Medulla oblongata (tissue), 1 donor: Measurements from ENCODE around the gene FURIN.
"Not testable (repeated sequence)": the region's sequence is repeated elsewhere in the genome, so short reads cannot be mapped to it uniquely, and the experiment has no call there.

Experiments used
- DNase-seq: peaks from one replicate; pipeline ENCODE4 v3.0.0-alpha.2; 2015; ENCODE audit errors: extremely low spot score

The FURIN gene

DNA sequence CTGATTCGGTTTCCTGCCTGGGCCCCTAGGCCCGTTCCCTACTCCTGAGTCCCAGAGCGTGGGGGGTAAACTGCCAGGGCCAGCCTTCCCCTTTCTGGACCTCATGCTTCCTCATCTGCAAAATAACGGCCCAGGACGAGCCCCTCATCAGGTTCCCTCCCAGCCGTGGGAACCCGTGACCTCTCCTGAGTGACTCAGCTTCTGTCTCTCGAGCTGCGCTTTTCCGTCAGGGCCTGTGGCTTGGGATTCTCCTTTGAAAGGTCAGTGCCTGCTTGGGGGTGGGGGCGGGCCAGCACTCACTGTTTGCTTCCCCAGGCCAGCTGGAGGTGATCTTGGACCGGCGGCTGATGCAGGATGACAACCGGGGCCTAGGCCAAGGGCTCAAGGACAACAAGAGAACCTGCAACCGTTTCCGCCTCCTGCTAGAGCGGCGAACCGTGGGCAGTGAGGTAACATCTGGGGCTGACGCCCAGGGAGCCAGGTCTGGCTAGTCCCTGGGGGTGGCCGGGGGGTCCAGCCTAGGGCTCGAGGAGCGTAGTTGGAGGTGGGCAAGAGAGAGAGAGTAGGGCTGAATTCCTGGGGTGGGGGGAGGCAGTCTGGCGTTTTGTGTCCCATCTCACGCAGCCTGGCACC is 47.5 kb downstream of the FURIN start:
- peak; percentile 65 for DNase-seq

DNA sequence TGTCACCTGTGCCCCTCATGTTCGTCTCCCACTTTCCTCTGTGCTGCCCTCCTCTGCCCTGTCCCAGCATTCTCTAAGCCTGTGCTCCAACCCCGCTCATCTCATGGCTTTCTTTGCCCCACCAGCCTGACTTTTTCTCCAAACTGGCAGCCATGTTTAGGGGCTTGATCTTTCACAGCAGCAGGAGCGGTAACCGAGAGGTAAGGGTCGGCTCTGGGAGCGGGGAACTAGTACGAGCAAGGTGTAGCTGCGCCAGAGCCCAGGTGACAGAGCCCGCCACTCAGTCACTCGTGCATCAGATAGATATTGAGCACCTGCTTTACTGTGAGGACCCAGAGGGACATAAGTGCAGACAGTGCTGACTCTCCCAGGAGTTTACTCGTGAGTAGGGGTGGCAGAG is 48.1 kb downstream of the FURIN start:
- DNase-seq = no peak

DNA sequence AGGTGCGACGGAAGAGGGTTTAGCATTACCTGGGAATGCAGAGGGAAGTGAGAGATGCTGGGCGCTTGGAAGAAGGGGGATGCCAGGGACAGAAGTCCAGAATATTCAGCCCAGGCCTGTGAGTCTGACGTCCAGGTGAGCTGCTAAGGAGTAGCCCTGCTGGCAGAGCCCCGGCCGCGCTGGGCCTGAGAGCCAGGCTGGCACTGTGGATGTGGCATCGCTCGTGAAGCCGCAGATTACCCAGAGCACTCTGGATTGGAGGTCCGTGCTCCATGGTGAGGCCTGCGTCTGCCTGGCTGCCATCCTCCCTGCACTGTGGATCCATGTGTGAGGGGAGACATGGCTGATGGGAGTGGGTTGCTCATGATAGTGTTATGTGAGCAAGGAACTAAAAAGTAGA is 49.2 kb downstream of the FURIN start:
- no peak for DNase-seq

DNA sequence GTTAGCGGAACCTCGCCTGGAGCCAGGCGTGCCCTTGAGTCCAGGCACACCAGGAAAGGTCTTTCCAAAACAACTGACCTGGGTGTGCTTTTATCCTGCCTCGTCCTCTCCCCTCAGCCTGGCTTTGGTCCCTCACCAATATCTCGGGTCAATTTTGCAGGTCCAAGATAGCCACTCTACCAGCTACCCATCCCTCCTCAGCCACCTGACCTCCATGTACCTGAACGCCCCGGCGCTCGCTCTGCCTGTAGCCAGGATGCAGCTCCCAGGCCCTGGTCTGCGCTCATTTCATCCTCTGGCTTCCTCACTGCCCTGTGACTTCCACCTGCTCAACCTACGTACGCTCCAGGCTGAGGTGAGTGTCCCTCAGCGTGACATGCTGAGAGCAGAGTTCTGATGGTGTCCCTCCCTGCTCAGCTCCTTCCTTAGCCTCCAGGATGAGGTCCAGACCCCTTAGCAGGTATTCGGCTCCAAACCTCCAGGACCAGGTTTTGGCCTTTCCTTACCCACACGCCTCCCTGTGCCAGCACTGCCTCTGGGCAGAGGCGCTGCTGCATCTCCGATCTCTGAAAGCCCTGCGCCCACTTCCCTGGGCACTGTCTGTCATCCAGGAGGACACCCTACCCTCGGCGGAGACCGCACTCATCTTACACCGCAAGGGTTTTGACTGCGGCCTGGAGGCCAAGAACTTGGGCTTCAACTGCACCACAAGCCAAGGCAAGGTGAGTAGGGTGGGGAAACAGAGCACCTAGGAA is 49.8 kb downstream of the FURIN start:
- no peak for DNase-seq

DNA sequence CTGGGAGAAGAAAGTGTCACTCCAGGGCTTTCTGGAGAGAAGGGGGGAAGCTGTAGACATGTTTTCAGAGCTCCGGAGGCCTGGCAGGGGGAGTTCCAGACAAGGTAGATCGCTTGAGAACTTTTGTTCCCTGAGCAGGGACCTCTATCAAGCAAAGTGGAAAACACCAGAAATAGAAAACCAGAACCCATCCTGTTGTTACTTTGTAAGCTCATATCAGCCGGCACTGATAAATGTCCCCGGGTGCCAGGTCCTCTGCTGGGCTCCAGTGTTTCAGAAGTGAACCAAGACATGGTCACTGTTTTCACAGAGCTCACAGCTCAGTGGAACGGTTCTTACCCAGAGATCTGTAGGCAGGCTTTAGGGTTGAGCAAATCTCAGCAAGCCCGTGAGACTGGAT is 50.4 kb downstream of the FURIN start:
- DNase-seq = no peak

DNA sequence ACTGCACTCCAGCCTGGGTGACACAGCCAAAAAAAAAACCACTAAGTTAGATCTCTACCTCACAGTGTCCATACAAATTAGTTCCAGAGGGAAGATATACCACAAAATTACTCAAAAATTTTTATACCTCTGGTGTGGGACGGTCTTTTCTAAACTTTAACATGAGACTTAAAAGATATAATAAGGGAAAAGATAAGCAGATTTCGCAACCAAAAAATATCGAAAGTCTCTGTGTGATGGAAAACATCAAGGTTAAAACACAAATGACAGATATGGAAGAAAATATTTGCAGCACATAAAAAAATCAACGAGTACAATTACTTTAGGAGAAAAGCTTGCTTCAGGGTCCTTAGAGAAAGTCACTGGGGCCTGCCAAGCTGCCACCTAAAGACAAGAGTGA is 53.5 kb downstream of the FURIN start:
- no peak for DNase-seq

DNA sequence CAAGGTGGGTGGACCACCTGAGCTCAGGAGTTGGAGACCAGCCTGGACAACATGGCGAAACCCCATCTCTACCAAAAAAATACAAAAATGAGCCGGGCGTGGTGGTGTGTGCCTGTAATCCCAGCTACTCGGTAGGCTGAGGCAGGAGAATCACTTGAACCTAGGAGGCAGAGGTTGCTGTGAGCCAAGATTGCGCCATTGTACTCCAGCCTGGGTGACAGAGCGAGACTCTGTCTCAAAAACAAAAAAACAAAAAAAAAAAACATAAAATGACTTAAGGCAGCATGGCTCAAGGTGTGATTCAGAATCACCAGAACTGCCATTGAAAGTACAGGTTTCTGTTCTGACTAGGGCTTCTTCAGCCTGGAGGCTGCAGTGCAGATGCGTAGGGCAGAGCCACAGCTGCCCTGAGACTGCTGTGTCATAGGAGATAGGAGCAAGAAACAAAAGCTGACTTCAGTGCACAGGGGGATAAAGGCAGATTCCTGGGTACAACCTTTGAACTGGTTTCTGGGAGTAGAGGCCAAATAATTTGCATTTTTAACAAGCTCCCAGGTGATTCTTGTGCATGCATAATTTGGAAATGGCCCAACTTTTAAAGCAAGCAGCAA is 54.4 kb downstream of the FURIN start:
- DNase-seq = not testable (repeated sequence)

DNA sequence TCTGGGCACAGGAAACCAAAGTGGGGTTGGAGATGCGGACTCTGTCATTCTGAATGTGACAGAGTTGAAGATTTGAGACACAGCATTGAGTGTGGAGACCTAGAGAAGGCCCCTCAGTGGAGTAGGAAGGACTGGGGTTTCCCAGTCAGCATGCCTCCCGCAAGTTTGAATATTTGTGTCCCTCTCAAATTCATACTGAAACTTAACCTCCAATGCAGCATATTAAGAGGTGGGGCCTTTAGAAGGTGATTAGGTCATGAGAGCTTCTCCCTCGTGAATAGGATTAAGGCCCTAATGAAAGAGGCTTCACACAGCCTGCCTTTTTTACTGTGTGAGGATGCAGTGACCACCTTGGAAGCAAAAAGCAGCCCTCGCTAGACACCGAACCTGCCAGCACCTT is 56.0 kb downstream of the FURIN start:
- no peak for DNase-seq

DNA sequence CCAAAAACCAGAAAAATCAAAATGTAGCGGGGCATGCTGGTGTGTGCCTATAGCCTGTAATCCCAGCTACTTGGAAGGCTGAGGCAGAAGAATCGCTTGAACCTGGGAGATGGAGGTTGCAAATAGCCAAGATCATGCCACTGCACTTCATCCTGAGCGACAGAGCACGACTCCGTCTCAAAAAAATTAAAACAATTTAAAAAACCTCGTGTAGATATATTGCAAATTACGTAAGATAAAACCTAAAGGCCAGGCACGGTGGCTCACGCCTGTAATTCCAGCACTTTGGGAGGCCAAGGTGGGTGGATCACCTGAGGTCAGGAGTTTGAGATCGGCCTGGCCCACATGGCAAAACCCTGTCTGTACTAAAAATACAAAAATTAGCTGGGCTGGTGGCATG is 58.4 kb downstream of the FURIN start:
- not testable (repeated sequence) for DNase-seq

DNA sequence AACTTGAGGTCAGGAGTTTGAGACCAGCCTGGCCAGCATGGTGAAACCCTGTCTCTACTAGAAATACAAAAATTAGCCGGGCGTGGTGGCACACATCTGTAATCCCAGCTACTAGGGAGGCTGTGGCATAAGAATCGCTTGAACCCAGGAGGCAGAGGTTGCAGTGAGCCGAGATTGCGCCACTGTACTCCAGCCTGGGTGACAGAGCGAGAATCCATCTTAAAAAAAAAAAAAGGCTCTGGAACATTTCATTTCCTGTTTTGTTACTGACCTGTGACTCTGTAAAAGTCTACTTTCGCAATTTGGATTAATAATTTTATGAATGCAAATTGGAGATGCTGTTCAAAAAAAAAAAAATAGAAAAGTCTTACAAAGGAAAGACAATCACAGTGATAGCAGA is 59.7 kb downstream of the FURIN start:
- not testable (repeated sequence) for DNase-seq

DNA sequence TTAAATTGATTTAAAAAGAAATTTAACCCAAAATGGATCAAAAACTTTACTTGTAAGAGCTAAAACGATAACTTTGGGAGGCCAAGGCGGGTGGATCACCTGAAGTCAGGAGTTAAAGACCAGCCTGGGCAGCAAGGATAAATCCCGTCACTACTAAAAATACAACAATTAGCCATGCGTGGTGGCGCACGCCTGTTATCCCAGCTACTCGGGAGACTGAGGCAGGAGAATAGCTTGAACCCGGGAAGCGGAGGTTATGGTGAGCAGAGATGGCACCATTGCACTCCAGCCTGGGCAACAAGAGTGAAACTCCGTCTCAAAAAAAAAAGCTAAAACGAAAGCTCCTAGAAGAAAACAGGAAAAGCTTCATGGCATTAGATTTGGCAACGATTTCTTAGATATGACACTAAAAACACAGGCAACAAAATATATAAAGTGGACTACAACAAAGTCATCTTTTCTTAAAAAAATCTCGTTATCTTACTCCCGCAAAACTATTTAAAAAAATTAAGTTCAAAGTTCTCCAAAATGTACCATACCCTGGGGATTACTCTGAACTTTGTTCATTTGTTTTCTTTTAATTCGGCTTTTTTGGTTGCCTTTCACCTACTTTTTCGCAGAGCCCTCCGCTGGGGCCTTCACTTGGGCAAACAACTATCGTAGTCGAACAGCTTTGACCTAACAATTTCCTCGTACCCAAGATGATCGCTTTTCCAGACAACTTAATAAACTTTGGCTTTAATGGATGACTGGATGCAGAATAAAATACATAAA is 61.0 kb downstream of the FURIN start:
- DNase-seq = no peak

DNA sequence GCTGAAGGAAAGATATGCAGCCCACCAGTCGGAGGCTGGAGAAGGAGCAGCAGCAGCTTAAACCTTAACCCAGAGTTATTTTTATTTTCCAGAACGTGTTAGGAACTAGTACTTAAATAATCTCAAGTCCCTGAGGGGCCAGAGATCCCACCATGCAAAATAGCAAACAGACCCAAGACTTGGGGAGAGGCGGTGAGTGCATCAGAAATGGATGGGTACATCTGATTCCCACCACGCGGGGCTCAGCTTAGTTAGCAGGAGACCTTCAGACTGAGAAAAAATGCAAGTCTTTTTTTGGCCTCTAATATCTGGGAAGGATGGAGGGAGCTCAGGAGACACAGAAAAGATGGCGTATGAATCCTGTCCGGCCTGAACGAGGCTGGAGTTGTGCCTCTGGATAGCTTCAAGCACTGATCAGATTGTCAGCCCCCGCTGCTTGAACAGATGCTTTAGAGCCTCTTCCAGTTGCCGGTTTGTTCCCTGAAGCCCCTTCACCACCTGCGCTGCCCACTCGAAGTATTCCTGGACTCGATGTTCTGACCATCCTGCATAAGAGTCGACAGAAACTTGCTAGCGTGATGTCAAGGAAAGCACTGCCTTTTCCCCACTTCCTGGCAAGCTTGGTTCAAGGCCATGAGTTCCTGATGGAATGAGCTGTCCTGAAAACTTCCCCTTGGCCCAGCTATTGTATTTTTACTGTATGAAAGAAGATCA is 62.6 kb downstream of the FURIN start:
- no peak for DNase-seq

DNA sequence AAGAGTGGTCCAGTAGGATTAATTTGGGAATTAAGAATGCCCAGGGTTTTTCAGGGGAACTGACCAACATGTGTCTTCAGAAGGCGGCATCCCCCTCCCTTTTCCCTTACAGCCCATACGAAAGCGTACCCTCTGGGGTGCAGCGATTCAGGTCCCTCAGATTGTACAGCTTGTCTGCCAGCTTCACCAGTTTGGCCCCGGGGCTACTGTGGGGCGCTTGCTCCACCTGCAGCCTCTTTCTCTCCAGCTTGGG is 63.1 kb downstream of the FURIN start:
- DNase-seq = no peak

DNA sequence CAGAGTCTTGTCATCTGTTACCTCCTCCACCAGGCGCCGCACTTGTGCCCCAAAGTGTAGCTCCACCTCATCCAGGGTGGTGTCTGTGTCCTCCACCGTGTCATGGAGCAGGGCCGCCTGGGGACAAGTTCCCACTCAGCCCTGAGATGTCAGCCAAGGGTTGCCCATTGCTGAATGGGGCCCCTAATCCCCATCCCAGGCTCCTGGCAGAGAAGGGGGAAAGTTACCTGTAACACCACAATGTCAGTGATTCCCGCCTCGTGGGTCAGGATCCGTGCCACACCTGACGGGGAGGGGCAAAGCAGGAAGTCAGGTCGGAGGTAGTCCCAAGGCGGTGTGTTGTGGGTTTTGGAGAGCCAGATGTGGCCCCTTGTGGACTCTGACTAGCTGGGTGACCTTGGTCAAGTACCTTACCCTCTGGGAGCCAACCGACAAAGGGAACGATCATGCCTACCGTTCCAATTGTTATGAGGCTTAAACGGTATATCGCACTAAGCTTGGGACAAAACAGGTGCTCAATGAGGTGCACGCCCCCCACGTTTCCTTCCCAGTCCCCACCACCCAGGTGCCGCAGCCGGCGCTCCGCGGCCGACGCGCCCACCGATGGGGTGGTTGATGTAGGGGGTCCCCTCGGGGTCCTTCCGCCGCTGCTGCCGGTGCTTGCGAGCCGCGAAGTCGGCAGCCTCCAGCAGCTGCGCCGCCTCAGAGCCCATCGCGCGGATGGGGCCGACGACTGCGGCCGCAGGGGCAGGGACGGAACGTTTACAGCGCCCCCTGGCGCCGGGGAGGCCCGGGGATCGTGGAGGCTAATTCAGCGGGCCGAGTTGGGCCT is 63.7 kb downstream of the FURIN start, which contains the start of gene HDDC3:
Gene HDDC3, minus strand, starts transcription at position 722 of the 832 bp plus-strand sequence. Its CDS starts 9 bp downstream, at position 713.
- peak; percentile 85 for DNase-seq

DNA sequence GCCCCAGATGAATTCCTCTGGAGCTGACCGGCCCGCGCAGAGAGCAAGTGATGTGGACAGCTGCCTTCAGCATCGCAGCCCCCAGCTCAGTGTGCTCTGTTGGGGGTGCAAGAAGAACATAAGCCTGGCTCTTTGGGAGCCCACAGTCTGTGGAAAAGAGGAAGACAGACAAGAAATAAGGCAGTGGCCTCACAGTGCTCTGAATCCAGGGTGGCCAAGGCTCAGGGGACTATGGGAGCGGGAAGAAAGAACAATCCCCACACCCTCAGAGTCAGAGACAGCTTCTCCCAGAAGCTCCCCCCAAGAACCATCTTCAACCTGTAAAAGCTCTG is 64.2 kb downstream of the FURIN start:
- no peak for DNase-seq
